Adrenal gland (tissue), 12 donors: ENCODE data around the gene PTPRN2. TPM values are rescaled to one million over a fixed set of nuclear protein-coding genes. Genes with fewer than 3 reads are reported as not detected.

Experiments used
- DNase-seq, 7 donors: peaks; one replicate each; pipeline ENCODE4 v3.0.0-alpha.2; 2019 to 2020
- H3K27ac ChIP-seq, 5 donors: fragments of 200-600 bp; sonication (generic) in 4 of 5; 1 replicate in 3 of 5; 2 replicates in 2 of 5; pipeline versions ENCODE4 v1.5.1 to v1.8.0; 2016 to 2020; ENCODE audit warnings: mild to moderate bottlenecking in 1 of 5
- H3K27me3 ChIP-seq: fragments of 200-600 bp; 2 replicates; pipeline ENCODE4 v1.8.0; 2021
- H3K36me3 ChIP-seq, 2 donors: fragments of 200-600 bp; replicated peaks in 1 of 2; 1 replicate in 1 of 2; 2 replicates in 1 of 2; pipeline versions ENCODE4 v1.5.1 to v1.8.0; 2018 to 2022
- H3K4me1 ChIP-seq, 2 donors: fragments of 200-600 bp; replicated peaks in 1 of 2; 1 replicate in 1 of 2; 2 replicates in 1 of 2; pipeline versions ENCODE4 v1.5.1 to v1.8.0; 2018 to 2021
- H3K4me3 ChIP-seq, 4 donors: fragments of 200-600 bp; sonication (generic) in 3 of 4; one replicate each; pipeline ENCODE4 v1.5.1; 2016 to 2018
- H3K9me3 ChIP-seq, 3 donors: fragments of 200-600 bp; sonication (generic) in 1 of 3; replicated peaks in 1 of 3; 1 replicate in 2 of 3; 2 replicates in 1 of 3; pipeline versions ENCODE4 v1.5.1 to v1.8.0; 2016 to 2021
- CTCF ChIP-seq, 6 experiments: fragments of 450-650 bp in 4 of 6; fragments of 200-600 bp in 2 of 6; sonication (generic) in 1 of 6; IDR thresholded peaks; 1 replicate in 5 of 6; 2 replicates in 1 of 6; pipeline versions ENCODE4 v1.5.1 to v1.8.0; 2016 to 2021; ENCODE audit warnings: antibody characterized with exemption in 6 of 6, mild to moderate bottlenecking in 2 of 6, moderate library complexity in 1 of 6
- POLR2A ChIP-seq, 2 donors: fragments of 450-650 bp; IDR thresholded peaks; one replicate each; pipeline ENCODE4 v1.6.1; 2017; ENCODE audit warnings: antibody characterized with exemption in 2 of 2, mild to moderate bottlenecking in 2 of 2, moderate library complexity in 1 of 2
- WGBS, 4 donors: extraction: QIAGEN DNeasy Blood & Tissue Kit in 2 of 4; methylation state at CpG; one replicate each; pipeline versions ENCODE4 v1.1.5 to v1.1.7; 2013 to 2017; 5-methylcytosine and 5-hydroxymethylcytosine counted together
- intact Hi-C, 2 donors: fragments of 100-400 bp; cut with DNase I; formaldehyde crosslinking; loops; one replicate each; pipeline versions ENCODE4 v1.14.1 to v1.15.0; 2022 to 2023
- polyA plus RNA-seq, 3 donors: library from polyadenylated mRNA; stranded (reverse); fragments of 200-250 nt in 2 of 3; fragments of 350-450 nt in 1 of 3; fragmentation: Illumina TruSeq in 1 of 3; extraction: RNeasy Lipid Tissue Mini Kit (QIAGEN cat#74804) in 1 of 3; gene quantifications; one replicate each; pipeline ENCODE4 v1.2.3, GENCODE V29; 2013 to 2014
- total RNA-seq, 9 donors: library from RNA; depleted of rRNA in 4 of 9; stranded (reverse); fragments of >200 nt in 4 of 9; fragments of 120-200 nt in 1 of 9; fragmentation: NEBNext Ultra II Directional in 1 of 9; extraction: Animal tissue kit (Norgen Biotek cat#: 25700) in 1 of 9; gene quantifications; one replicate each; pipeline versions ENCODE4 v1.1.0 to v1.2.4, GENCODE V29; 2013 to 2023
- donor health status: healthy with polysubstance abuse.
- donor health status: Bipolar disorder and iron deficiency.
- donor health status: DM: yes; HTN: yes; CAD: no.
- donor health status: DM: no; HTN: no; CAD: no.
- donor health status: DM: no; HTN: no; CAD: no.
- donor health status: DM: yes; HTN: yes; CAD: no.

The PTPRN2 gene
- total and polyA plus RNA-seq, 12 donors = 2.2 to 16.2 (median 3.4) TPM

- Histone ChIP-seq H3K9me3 (no peaks in the 10 kb centered on the region), H3K27ac (no peak overlapping the region), H3K27me3 (no peaks in the 10 kb centered on the region), H3K4me3 (no peak overlapping the region), H3K36me3 (no peaks in the 10 kb centered on the region), H3K4me1 (no peaks in the 10 kb centered on the region)
- TF ChIP-seq POLR2A (IDR thresholded peaks at IDR 0.05) (no peak), CTCF (IDR thresholded peaks at IDR 0.05) (no peak)
- intact Hi-C loops = no loop called here
- WGBS, 4 donors = 81 to 92% (median 85%) methylated on average over 19 to 24 of the region's 24 CpGs
- DNase-seq = peak in 1 of 7 donors; percentile 0
Measured at GRCh38 chr7:158246272-158246959, 341.2 kb downstream of the PTPRN2 start.

GRCh38 chr7:158245724-158246041 lies 341.9 kb downstream of the PTPRN2 start:
- intact Hi-C loops = no loop called here
- peak in 1 of 7 donors; percentile 31 for DNase-seq
- H3K36me3 ChIP-seq = no peaks in the 10 kb centered on the region

GRCh38 chr7:158244873-158245723 lies 342.5 kb downstream of the PTPRN2 start:
- no peaks in the 10 kb centered on the region for H3K36me3 ChIP-seq
- H3K4me1 ChIP-seq = no peaks in the 10 kb centered on the region
- no peak overlapping the region for H3K4me3 ChIP-seq
- no peaks in the 10 kb centered on the region for H3K9me3 ChIP-seq
- TF ChIP-seq POLR2A (IDR thresholded peaks at IDR 0.05) = no peak
- TF ChIP-seq CTCF (IDR thresholded peaks at IDR 0.05) = no peak
- 88 to 96% (median 95%) methylated on average over 31 to 40 of the region's 40 CpGs for WGBS, 4 donors
- intact Hi-C loops = no loop called here
- no peak overlapping the region for H3K27ac ChIP-seq
- DNase-seq = no peak
- no peaks in the 10 kb centered on the region for H3K27me3 ChIP-seq

More at GRCh38 chr7:158245724-158246041, 341.9 kb downstream of the PTPRN2 start:
- Histone ChIP-seq H3K27ac (no peak overlapping the region), H3K9me3 (no peaks in the 10 kb centered on the region), H3K4me1 (no peaks in the 10 kb centered on the region), H3K27me3 (no peaks in the 10 kb centered on the region), H3K4me3 (no peak overlapping the region)
- 90 to 96% (median 93%) methylated on average over 9 to 12 of the region's 12 CpGs for WGBS, 4 donors
- no peak for TF ChIP-seq POLR2A (IDR thresholded peaks at IDR 0.05)

- no peak overlapping the region for H3K27ac ChIP-seq
- intact Hi-C loops = no loop called here
- H3K4me3 ChIP-seq = no peak overlapping the region
- no peaks in the 10 kb centered on the region for H3K9me3 ChIP-seq
- no peak for TF ChIP-seq CTCF (IDR thresholded peaks at IDR 0.05)
- no peak for TF ChIP-seq POLR2A (IDR thresholded peaks at IDR 0.05)
- no peaks in the 10 kb centered on the region for H3K27me3 ChIP-seq
- H3K36me3 ChIP-seq = no peaks in the 10 kb centered on the region
- DNase-seq = no peak
- WGBS, 4 donors = 76 to 98% (median 91%) methylated on average over 4 of the region's 4 CpGs
- H3K4me1 ChIP-seq = no peaks in the 10 kb centered on the region
Measured at GRCh38 chr7:158244430-158244829, 343.2 kb downstream of the PTPRN2 start.
